NCI-H2171 treated with DMSO at 0.1 percent for 48 hours (cell line): ENCODE measurements around the gene KANK4.

ENCODE experiments used
- DNase-seq: peaks from one replicate; lab custom pipeline; 2025; lab: John Stamatoyannopoulos, UW

The KANK4 gene

GRCh38 chr1:62207187-62207586, 112.0 kb downstream of the KANK4 start:
- peak; percentile 8 for DNase-seq

DNA sequence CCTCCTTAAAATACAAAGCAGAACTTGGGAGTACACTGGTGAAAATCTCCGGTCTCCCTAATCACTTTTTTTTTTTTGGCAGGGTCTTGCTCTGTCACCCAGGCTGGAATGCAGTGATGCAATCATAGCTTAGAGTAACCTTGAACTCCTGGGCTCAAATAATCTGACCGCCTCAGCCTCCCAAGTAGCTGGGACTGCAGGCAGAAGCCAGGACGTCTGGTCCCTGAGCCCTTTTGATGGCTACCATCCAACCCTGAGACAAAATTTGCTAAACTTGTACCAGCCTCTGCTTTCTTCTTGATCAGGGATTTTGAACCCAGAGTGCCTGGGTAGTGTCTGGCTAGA, 120.5 kb downstream of the KANK4 start:
- no peak for DNase-seq

GRCh38 chr1:62198069-62198780, 121.0 kb downstream of the KANK4 start:
- DNase-seq = no peak

GRCh38 chr1:62196086-62196690, 123.0 kb downstream of the KANK4 start:
- no peak for DNase-seq

GRCh38 chr1:62194651-62195544, 124.3 kb downstream of the KANK4 start, which contains the start of gene L1TD1:
Gene L1TD1, plus strand, starts transcription at chr1:62194849. Its CDS starts 11,780 bp downstream, at chr1:62206629.
- no peak for DNase-seq

- DNase-seq = no peak
These were observed 131.1 kb downstream of the KANK4 start for GRCh38 chr1:62188111-62188510.

DNA sequence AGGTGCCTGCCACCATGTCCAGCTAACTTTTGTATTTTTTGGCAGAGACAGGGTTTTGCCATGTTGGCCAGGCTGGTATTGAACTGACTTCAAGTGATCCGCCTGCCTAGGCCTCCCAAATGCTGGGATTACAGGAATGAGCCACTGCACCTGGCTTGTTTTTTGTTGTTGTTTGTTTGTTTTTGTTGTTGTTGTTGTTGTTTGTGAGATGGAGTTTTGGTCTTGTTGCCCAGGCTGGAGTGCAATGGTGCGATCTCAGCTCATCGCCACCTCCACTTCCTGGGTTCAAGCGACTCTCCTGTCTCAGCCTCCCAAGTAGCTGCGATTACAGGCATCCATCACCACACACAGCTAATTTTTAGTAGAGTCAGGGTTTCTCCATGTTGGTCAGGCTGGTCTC, 131.7 kb downstream of the KANK4 start:
- no peak for DNase-seq
